Adrenal gland (tissue), 5 donors: Measurements from ENCODE around the gene RBPMS2.

ENCODE experiments used
- CTCF ChIP-seq, 6 experiments: fragments of 450-650 bp in 4 of 6; fragments of 200-600 bp in 2 of 6; sonication (generic) in 1 of 6; IDR thresholded peaks; 1 replicate in 5 of 6; 2 replicates in 1 of 6; pipeline versions ENCODE4 v1.5.1 to v1.8.0; 2016 to 2021; ENCODE audit warnings: antibody characterized with exemption in 6 of 6, mild to moderate bottlenecking in 2 of 6, moderate library complexity in 1 of 6
- POLR2A ChIP-seq, 2 donors: fragments of 450-650 bp; IDR thresholded peaks; one replicate each; pipeline ENCODE4 v1.6.1; 2017; ENCODE audit warnings: antibody characterized with exemption in 2 of 2, mild to moderate bottlenecking in 2 of 2, moderate library complexity in 1 of 2
- donor health status: DM: no; HTN: no; CAD: no.

GRCh38 chr15:64701051-64701450 lies 74.3 kb downstream of the RBPMS2 start:
- no peak for TF ChIP-seq CTCF (IDR thresholded peaks at IDR 0.05)
- TF ChIP-seq POLR2A (IDR thresholded peaks at IDR 0.05), result no peak
